GM23338 (cell line): ENCODE results near the gene ILF2. TPM values are rescaled to one million over a fixed set of nuclear protein-coding genes. Genes with fewer than 3 reads are reported as not detected.

ENCODE experiments used
- ATAC-seq: fragments of 200-7000 bp; cut with Tn5 transposase; 3 replicates; pipeline ENCODE4 v1.9.1; 2020
- DNase-seq: peaks from one replicate; pipeline ENCODE4 v3.0.0-alpha.2; 2015; ENCODE audit warnings: low spot score
- H2AFZ ChIP-seq: fragments of 200-600 bp; sonication (generic); 2 replicates; pipeline ENCODE4 v1.8.0; 2016; ENCODE audit warnings: antibody characterized with exemption, mild to moderate bottlenecking, moderate library complexity
- H3F3A ChIP-seq: fragments of 200-600 bp; sonication (generic); replicated peaks from 2 replicates; pipeline ENCODE4 v1.8.0; 2017; ENCODE audit warnings: antibody characterized with exemption, mixed run types, low read depth
- H3K27ac ChIP-seq: fragments of 200-600 bp; sonication (generic); 2 replicates; pipeline ENCODE4 v1.6.1; 2016; ENCODE audit warnings: low read depth
- H3K27me3 ChIP-seq: fragments of 200-600 bp; sonication (generic); 2 replicates; pipeline ENCODE4 v1.8.0; 2016; ENCODE audit warnings: mild to moderate bottlenecking, mixed run types, moderate library complexity; ENCODE audit not compliant: insufficient read depth
- H3K36me3 ChIP-seq: fragments of 200-600 bp; sonication (generic); 2 replicates; pipeline ENCODE4 v1.8.0; 2016; ENCODE audit warnings: mild to moderate bottlenecking; ENCODE audit not compliant: insufficient read depth
- H3K4me1 ChIP-seq: fragments of 200-600 bp; sonication (generic); 2 replicates; pipeline ENCODE4 v1.8.0; 2016; ENCODE audit warnings: mild to moderate bottlenecking, moderate library complexity; ENCODE audit not compliant: insufficient read depth
- H3K4me2 ChIP-seq: fragments of 200-600 bp; sonication (generic); 2 replicates; pipeline ENCODE4 v1.7.1; 2017; ENCODE audit warnings: mixed run types
- H3K4me3 ChIP-seq: fragments of 200-600 bp; sonication (generic); 2 replicates; pipeline ENCODE4 v1.6.1; 2016; ENCODE audit warnings: mixed run types
- H3K79me2 ChIP-seq: fragments of 200-600 bp; sonication (generic); replicated peaks from 2 replicates; pipeline ENCODE4 v1.8.0; 2017; ENCODE audit warnings: mild to moderate bottlenecking; ENCODE audit not compliant: insufficient read depth
- H3K9me2 ChIP-seq: fragments of 200-600 bp; sonication (generic); 2 replicates; pipeline ENCODE4 v1.8.0; 2017; ENCODE audit not compliant: insufficient read depth
- H4K20me1 ChIP-seq: fragments of 200-600 bp; sonication (generic); replicated peaks from 2 replicates; pipeline ENCODE4 v1.8.0; 2017; ENCODE audit warnings: mild to moderate bottlenecking; ENCODE audit not compliant: insufficient read depth
- H3K27ac Mint-ChIP-seq: 2 replicates; pipeline ENCODE4 v1.8.0; 2020; ENCODE audit warnings: inconsistent platforms, mild to moderate bottlenecking, moderate library complexity, mixed read lengths
- H3K27me3 Mint-ChIP-seq: 3 replicates; pipeline ENCODE4 v1.8.0; 2022; ENCODE audit warnings: low read depth, mild to moderate bottlenecking, moderate library complexity, mixed read lengths, inconsistent platforms; ENCODE audit not compliant: insufficient read depth, poor library complexity
- H3K36me3 Mint-ChIP-seq: 3 replicates; pipeline ENCODE4 v1.8.0; 2021; ENCODE audit warnings: low read depth, mild to moderate bottlenecking, inconsistent platforms, moderate library complexity, mixed read lengths
- H3K4me1 Mint-ChIP-seq: 3 replicates; pipeline ENCODE4 v1.8.0; 2020; ENCODE audit warnings: mild to moderate bottlenecking, inconsistent platforms, mixed read lengths
- H3K4me3 Mint-ChIP-seq: 3 replicates; pipeline ENCODE4 v1.8.0; 2021; ENCODE audit warnings: moderate library complexity, mild to moderate bottlenecking, inconsistent platforms, mixed read lengths
- H3K9me3 Mint-ChIP-seq: 3 replicates; pipeline ENCODE4 v1.8.0; 2020; ENCODE audit warnings: moderate library complexity, mild to moderate bottlenecking, inconsistent platforms, mixed read lengths
- CREB1 ChIP-seq: fragments of 250-450 bp; sonication (Bioruptor Pico); IDR thresholded peaks from 2 replicates; pipeline ENCODE4 v1.5.0; 2020; ENCODE audit warnings: low read depth, mild to moderate bottlenecking, moderate library complexity
- CTCF ChIP-seq, 2 experiments: fragments of 200-600 bp in 1 of 2; sonication (generic) in 1 of 2; conservative IDR thresholded peaks; 2 replicates each; pipeline versions ENCODE4 v1.5.1 to v1.6.1; 2016 to 2017; ENCODE audit warnings: antibody characterized with exemption in 2 of 2, low read depth in 2 of 2, mild to moderate bottlenecking in 2 of 2, moderate library complexity in 1 of 2
- ETS1 ChIP-seq: IDR thresholded peaks from 2 replicates; pipeline ENCODE4 v1.6.1; 2016; ENCODE audit warnings: antibody characterized with exemption
- EZH2 ChIP-seq: fragments of 200-600 bp; sonication (generic); IDR thresholded peaks from one replicate; pipeline ENCODE4 v1.8.0; 2017; ENCODE audit warnings: antibody characterized with exemption, mild to moderate bottlenecking, low read depth; ENCODE audit not compliant: unreplicated experiment
- EZH2phosphoT487 ChIP-seq: fragments of 200-600 bp; sonication (generic); IDR thresholded peaks from one replicate; pipeline ENCODE4 v1.8.1; 2018; ENCODE audit warnings: antibody characterized with exemption; ENCODE audit not compliant: unreplicated experiment
- JUNB ChIP-seq: IDR thresholded peaks from one replicate; pipeline ENCODE4 v1.6.1; 2016; ENCODE audit warnings: antibody characterized with exemption; ENCODE audit not compliant: unreplicated experiment
- NANOG ChIP-seq: IDR thresholded peaks from 2 replicates; pipeline ENCODE4 v1.6.1; 2016; ENCODE audit warnings: antibody characterized with exemption, borderline replicate concordance
- POLR2AphosphoS5 ChIP-seq: IDR thresholded peaks from 2 replicates; pipeline ENCODE4 v1.6.1; 2016; ENCODE audit warnings: antibody characterized with exemption, low read depth
- REST ChIP-seq: IDR thresholded peaks from one replicate; pipeline ENCODE4 v1.6.1; 2018; ENCODE audit warnings: antibody characterized with exemption; ENCODE audit not compliant: unreplicated experiment
- STAT1 ChIP-seq: IDR thresholded peaks from one replicate; pipeline ENCODE4 v1.6.1; 2016; ENCODE audit warnings: antibody characterized with exemption; ENCODE audit not compliant: unreplicated experiment
- ZNF114 ChIP-seq: fragments of 250-450 bp; sonication (Bioruptor Pico); IDR thresholded peaks from 2 replicates; pipeline ENCODE4 v1.5.0; 2020; ENCODE audit warnings: mild to moderate bottlenecking, moderate library complexity
- ZNF331 ChIP-seq: fragments of 250-450 bp; sonication (Bioruptor Pico); IDR thresholded peaks from 2 replicates; pipeline ENCODE4 v1.5.0; 2020; ENCODE audit warnings: low read depth, mild to moderate bottlenecking, moderate library complexity
- ZNF462 ChIP-seq: fragments of 250-450 bp; sonication (Bioruptor Pico); IDR thresholded peaks from 2 replicates; pipeline ENCODE4 v1.5.0; 2020; ENCODE audit warnings: mild to moderate bottlenecking, moderate library complexity
- polyA plus RNA-seq: library from polyadenylated mRNA; unstranded; fragments of >200 nt; fragmentation: Nextera tagmentation; extraction: Ambion mirVana; gene quantifications from 2 replicates; pipeline ENCODE4 v1.2.1, GENCODE V29; 2016
- total RNA-seq: library from RNA; depleted of rRNA; stranded (reverse); fragments of >200 nt; shearing (Covaris generic); gene quantifications from 2 replicates; pipeline ENCODE4 v1.2.3, GENCODE V29; 2014

The ILF2 gene
- total and polyA plus RNA-seq, 2 experiments from 2014 or later, result 214 to 337 TPM

- H3K9me3 Mint-ChIP-seq, result no peaks in the 10 kb centered on the region
- no peaks in the 10 kb centered on the region for H3K27me3 ChIP-seq
- DNase-seq (no peak), ATAC-seq (no peak)
- H3K4me2 ChIP-seq, result no peak overlapping the region
- no peaks in the 10 kb centered on the region for H3K79me2 ChIP-seq
- no peak overlapping the region for H2AFZ ChIP-seq
- H3K27me3 Mint-ChIP-seq, result peaks cover 16% of the 10 kb centered on the region
- H3K4me3 ChIP-seq, result no peak overlapping the region
- H3K4me1 ChIP-seq, result peaks cover 17% of the 10 kb centered on the region
- no peaks in the 10 kb centered on the region for H3K9me2 ChIP-seq
- no peak overlapping the region for H3K27ac Mint-ChIP-seq
- no peak overlapping the region for H3K4me3 Mint-ChIP-seq
- H3K27ac ChIP-seq, result no peak overlapping the region
- no peaks in the 10 kb centered on the region; the same call in 1 of the 2 replicates for H3F3A ChIP-seq
- peaks cover 44% of the 10 kb centered on the region for H3K4me1 Mint-ChIP-seq
- no peaks in the 10 kb centered on the region for H4K20me1 ChIP-seq
- H3K36me3 Mint-ChIP-seq, result peaks cover 7% of the 10 kb centered on the region; the same call in 2 of the 3 replicates
- TF ChIP-seq JUNB, result no peak
- no peak for TF ChIP-seq ZNF331 (CRISPR knock-in tag)
- no peak for TF ChIP-seq EZH2phosphoT487
- no peak for TF ChIP-seq EZH2
- TF ChIP-seq ZNF462 (CRISPR knock-in tag), result no peak
- TF ChIP-seq STAT1, result no peak
- no peak for TF ChIP-seq ZNF114 (CRISPR knock-in tag)
- no peak for TF ChIP-seq CTCF (conservative IDR thresholded peaks at IDR 0.05; ENCODE audit: low read depth in 2 of 2)
- TF ChIP-seq REST, result no peak
- no peak for TF ChIP-seq POLR2AphosphoS5
- TF ChIP-seq ETS1, result no peak
- TF ChIP-seq CREB1 (CRISPR knock-in tag), result no peak
- no peak for TF ChIP-seq NANOG
- H3K36me3 ChIP-seq, result no peaks in the 10 kb centered on the region
Observed at GRCh38 chr1:153614189-153614900, 56.4 kb downstream of the ILF2 start.
